ENCODE results near the gene STYXL2. TPM values are rescaled to one million over a fixed set of nuclear protein-coding genes. Genes with fewer than 3 reads are reported as not detected.

The STYXL2 gene
- total RNA-seq, 1 donor from 2014 or later: 0.70 TPM

DNA sequence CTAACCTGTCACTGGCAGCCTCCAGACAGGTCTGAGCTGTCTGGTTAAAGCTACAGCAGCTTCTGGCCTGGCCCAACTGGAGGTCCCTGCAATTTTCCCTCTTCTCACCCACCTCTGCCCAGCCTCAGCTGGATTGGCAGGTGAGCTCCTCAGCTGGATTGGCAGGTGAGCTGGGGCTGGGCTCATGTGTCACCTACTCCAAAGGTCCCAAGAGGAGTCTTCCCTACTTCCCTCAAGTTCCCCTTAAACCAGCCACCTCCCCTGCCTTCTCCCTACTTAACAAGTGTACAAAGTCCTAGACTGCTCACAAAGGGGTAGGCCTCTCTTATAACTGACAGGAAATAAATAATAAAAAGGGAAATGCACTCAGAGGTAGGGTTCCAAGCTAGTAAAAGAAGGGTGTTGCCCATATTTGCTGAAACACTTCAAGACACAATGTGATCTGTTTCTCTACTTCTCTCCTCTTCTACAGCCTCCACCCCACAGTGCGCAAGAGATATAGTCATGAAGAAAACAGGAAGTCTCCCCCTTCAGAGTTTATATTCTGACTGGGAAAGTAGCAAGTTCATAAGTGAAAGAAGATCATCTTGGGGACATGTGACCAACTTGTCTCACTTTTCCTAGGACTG, 3.4 kb upstream of the STYXL2 start, which contains the start of gene GPA33:
GPA33 (minus strand) TSS at position 64 of the 629 bp plus-strand sequence. CDS start 90 bp downstream, outside the sequence.
- no peaks in the 10 kb centered on the region for H3K9me3 Mint-ChIP-seq (ENCODE audit: unreplicated experiment)
- peaks cover 17% of the 10 kb centered on the region for H3K27me3 Mint-ChIP-seq (ENCODE audit: unreplicated experiment)
- no peaks in the 10 kb centered on the region for H3K36me3 Mint-ChIP-seq (ENCODE audit: unreplicated experiment)
- H3K4me1 Mint-ChIP-seq (ENCODE audit: unreplicated experiment): peaks cover 26% of the 10 kb centered on the region
- H3K27ac Mint-ChIP-seq (ENCODE audit: unreplicated experiment): no peak within 1 kb of the TSS
- DNase-seq (ENCODE audit: extremely low spot score, unreplicated experiment): no peak
- no peak within 1 kb of the TSS for H3K4me3 Mint-ChIP-seq (ENCODE audit: unreplicated experiment)
- TF ChIP-seq, protein P1, sequence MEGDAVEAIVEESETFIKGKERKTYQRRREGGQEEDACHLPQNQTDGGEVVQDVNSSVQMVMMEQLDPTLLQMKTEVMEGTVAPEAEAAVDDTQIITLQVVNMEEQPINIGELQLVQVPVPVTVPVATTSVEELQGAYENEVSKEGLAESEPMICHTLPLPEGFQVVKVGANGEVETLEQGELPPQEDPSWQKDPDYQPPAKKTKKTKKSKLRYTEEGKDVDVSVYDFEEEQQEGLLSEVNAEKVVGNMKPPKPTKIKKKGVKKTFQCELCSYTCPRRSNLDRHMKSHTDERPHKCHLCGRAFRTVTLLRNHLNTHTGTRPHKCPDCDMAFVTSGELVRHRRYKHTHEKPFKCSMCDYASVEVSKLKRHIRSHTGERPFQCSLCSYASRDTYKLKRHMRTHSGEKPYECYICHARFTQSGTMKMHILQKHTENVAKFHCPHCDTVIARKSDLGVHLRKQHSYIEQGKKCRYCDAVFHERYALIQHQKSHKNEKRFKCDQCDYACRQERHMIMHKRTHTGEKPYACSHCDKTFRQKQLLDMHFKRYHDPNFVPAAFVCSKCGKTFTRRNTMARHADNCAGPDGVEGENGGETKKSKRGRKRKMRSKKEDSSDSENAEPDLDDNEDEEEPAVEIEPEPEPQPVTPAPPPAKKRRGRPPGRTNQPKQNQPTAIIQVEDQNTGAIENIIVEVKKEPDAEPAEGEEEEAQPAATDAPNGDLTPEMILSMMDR (IDR thresholded peaks at IDR 0.05): no peak

DNA sequence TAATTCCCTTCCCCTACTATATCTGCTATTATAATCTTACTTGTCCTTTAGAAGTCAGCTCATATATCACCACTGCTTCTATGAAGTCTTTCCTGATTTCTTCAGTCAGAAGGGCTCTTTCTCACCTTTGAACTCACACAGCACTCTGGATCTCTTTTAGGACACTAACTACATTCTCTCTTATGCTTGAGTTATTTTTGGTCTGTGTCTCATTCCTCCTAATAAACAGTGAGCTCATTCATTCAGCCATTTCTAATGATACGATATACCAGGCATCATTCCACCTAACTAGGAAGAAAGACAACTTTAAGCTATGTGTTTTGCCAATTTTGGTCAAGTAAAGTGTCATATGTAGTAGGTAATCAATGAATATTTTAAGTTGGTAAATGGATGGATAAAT, 1.2 kb upstream of the STYXL2 start:
- Mint-ChIP-seq H3K36me3 (ENCODE audit: unreplicated experiment) (peaks cover 3% of the 10 kb centered on the region), H3K4me3 (ENCODE audit: unreplicated experiment) (no peak overlapping the region), H3K27ac (ENCODE audit: unreplicated experiment) (no peak overlapping the region)

DNA sequence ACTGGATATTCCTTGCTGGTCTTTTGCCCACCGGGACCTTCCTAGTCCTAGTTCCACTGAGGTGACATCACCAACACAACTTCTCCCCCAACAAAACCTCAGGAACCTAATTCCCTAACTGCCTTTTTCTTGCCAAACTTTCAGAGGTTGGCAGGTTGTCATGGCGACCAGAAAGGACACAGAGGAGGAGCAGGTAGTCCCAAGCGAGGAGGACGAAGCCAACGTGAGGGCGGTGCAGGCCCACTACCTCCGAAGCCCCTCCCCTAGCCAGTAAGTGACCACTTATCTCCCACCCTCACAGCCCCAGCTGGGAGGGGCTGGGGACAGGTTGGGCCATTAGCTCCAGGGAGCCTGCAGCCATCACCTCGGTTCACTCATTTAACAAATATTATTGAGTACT, 815 bp downstream of the STYXL2 start:
- Mint-ChIP-seq H3K4me3 (ENCODE audit: unreplicated experiment) (no peak overlapping the region), H3K27me3 (ENCODE audit: unreplicated experiment) (peaks cover 16% of the 10 kb centered on the region), H3K9me3 (ENCODE audit: unreplicated experiment) (peaks cover 4% of the 10 kb centered on the region), H3K4me1 (ENCODE audit: unreplicated experiment) (peaks cover 35% of the 10 kb centered on the region), H3K27ac (ENCODE audit: unreplicated experiment) (peak overlapping the region; percentile 50), H3K36me3 (ENCODE audit: unreplicated experiment) (peaks cover 5% of the 10 kb centered on the region)
- TF ChIP-seq, protein P1 (IDR thresholded peaks at IDR 0.05): no peak
- DNase-seq (ENCODE audit: extremely low spot score, unreplicated experiment): no peak

More for the DNA sequence above, 1.2 kb upstream of the STYXL2 start:
- no peak for DNase-seq (ENCODE audit: extremely low spot score, unreplicated experiment)
- Mint-ChIP-seq H3K9me3 (ENCODE audit: unreplicated experiment) (peaks cover 4% of the 10 kb centered on the region), H3K4me1 (ENCODE audit: unreplicated experiment) (peaks cover 35% of the 10 kb centered on the region), H3K27me3 (ENCODE audit: unreplicated experiment) (peaks cover 11% of the 10 kb centered on the region)
- TF ChIP-seq, protein P1 (IDR thresholded peaks at IDR 0.05): no peak

DNA sequence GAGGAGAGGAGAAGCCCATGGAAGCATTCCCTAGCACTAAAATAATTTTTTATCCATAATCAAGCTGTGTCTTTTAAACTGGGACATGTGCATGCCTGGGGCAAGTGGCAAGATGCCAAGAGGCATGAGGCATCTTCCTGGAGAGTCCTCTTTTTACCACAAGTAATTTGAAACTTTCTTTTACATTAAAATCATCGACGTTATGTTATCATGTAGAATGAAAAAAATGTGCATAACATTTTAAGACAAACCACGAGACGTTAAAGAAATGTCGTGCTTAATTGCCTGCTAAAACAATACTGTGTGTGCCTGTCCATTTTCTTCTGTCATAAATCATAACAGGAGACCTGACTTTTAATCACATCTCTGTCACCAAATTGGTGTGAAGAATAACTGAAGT, 1.5 kb downstream of the STYXL2 start:
- Mint-ChIP-seq H3K27ac (ENCODE audit: unreplicated experiment) (peak overlapping the region; percentile 50), H3K36me3 (ENCODE audit: unreplicated experiment) (peaks cover 5% of the 10 kb centered on the region), H3K9me3 (ENCODE audit: unreplicated experiment) (peaks cover 4% of the 10 kb centered on the region), H3K4me1 (ENCODE audit: unreplicated experiment) (peaks cover 35% of the 10 kb centered on the region), H3K4me3 (ENCODE audit: unreplicated experiment) (no peak overlapping the region), H3K27me3 (ENCODE audit: unreplicated experiment) (peaks cover 18% of the 10 kb centered on the region)
- TF ChIP-seq, protein P1 (IDR thresholded peaks at IDR 0.05): no peak
- peak; percentile 93 for DNase-seq (ENCODE audit: extremely low spot score, unreplicated experiment)

DNA sequence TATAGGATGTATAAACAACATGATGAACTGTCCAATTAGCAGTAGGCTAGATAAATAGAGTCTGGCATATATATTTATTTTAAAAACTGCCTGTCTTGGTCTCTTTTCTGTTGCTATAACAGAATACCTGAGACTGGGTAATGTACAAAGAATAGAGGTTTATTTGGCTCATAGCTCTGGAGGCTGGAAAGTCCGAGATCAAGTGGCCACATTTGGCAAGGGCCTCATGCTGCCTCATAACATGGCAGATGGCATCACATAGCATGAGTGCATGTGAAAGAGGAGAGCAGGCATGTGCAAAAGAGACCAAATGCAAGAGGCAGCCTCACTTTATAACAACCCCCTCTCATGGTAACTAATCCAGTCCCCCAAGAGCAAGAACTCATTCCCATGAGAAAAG, 6.0 kb downstream of the STYXL2 start:
- peaks cover 5% of the 10 kb centered on the region for H3K36me3 Mint-ChIP-seq (ENCODE audit: unreplicated experiment)
- H3K9me3 Mint-ChIP-seq (ENCODE audit: unreplicated experiment): peaks cover 4% of the 10 kb centered on the region
- H3K4me1 Mint-ChIP-seq (ENCODE audit: unreplicated experiment): peaks cover 24% of the 10 kb centered on the region
- DNase-seq (ENCODE audit: extremely low spot score, unreplicated experiment): no peak
- H3K27me3 Mint-ChIP-seq (ENCODE audit: unreplicated experiment): peaks cover 28% of the 10 kb centered on the region
- TF ChIP-seq, protein P1 (IDR thresholded peaks at IDR 0.05): no peak
- H3K27ac Mint-ChIP-seq (ENCODE audit: unreplicated experiment): no peak overlapping the region
- H3K4me3 Mint-ChIP-seq (ENCODE audit: unreplicated experiment): no peak overlapping the region

Measured in osteocyte (in vitro differentiated cells).